ENCODE measurements around the gene CEP131. TPM values are rescaled to one million over a fixed set of nuclear protein-coding genes. Genes with fewer than 3 reads are reported as not detected.

Gene CEP131
- total RNA-seq, 1 experiment from 2014 or later = 5.1 TPM

- Histone ChIP-seq H3K36me3 (ENCODE audit: insufficient read depth, low read length) (no peaks in the 10 kb centered on the region), H3K9ac (ENCODE audit: low read length) (no peak overlapping the region), H3K4me3 (ENCODE audit: low read length) (no peak overlapping the region), H3K27me3 (ENCODE audit: low read length) (no peaks in the 10 kb centered on the region), H3K4me1 (ENCODE audit: low read length) (no peaks in the 10 kb centered on the region), H3K9me3 (ENCODE audit: low read length) (no peaks in the 10 kb centered on the region), H3K27ac (ENCODE audit: low read length) (no peak overlapping the region), H3K79me2 (ENCODE audit: low read length) (peaks cover 1% of the 10 kb centered on the region; the same call in 1 of the 2 replicates), H3K9me2 (replicated peaks; ENCODE audit: insufficient read depth, low read length) (no peaks in the 10 kb centered on the region), H4K20me1 (ENCODE audit: insufficient read depth, low read depth, low read length) (no peaks in the 10 kb centered on the region), H2AFZ (ENCODE audit: low read length) (no peak overlapping the region), H3K4me2 (ENCODE audit: low read depth, low read length, poor library complexity, severe bottlenecking) (no peak overlapping the region)
- no peak for DNase-seq
These were observed 39.0 kb upstream of the CEP131 start for GRCh38 chr17:81261582-81262336.

- no peaks in the 10 kb centered on the region for H3K36me3 ChIP-seq (ENCODE audit: insufficient read depth, low read length)
- H3K9ac ChIP-seq (ENCODE audit: low read length) = no peak overlapping the region
- H3K4me3 ChIP-seq (ENCODE audit: low read length) = no peak overlapping the region
- no peaks in the 10 kb centered on the region for H3K27me3 ChIP-seq (ENCODE audit: low read length)
- no peaks in the 10 kb centered on the region for H4K20me1 ChIP-seq (ENCODE audit: insufficient read depth, low read depth, low read length)
- H2AFZ ChIP-seq (ENCODE audit: low read length) = no peak overlapping the region
- no peaks in the 10 kb centered on the region for H3K9me3 ChIP-seq (ENCODE audit: low read length)
- no peaks in the 10 kb centered on the region for H3K9me2 ChIP-seq (replicated peaks; ENCODE audit: insufficient read depth, low read length)
- H3K27ac ChIP-seq (ENCODE audit: low read length) = no peak overlapping the region
- no peak overlapping the region for H3K4me2 ChIP-seq (ENCODE audit: low read depth, low read length, poor library complexity, severe bottlenecking)
- no peaks in the 10 kb centered on the region for H3K4me1 ChIP-seq (ENCODE audit: low read length)
- no peaks in the 10 kb centered on the region for H3K79me2 ChIP-seq (ENCODE audit: low read length)
- DNase-seq = no peak
These were observed 38.3 kb upstream of the CEP131 start for GRCh38 chr17:81261096-81261495.

GRCh38 chr17:81260641-81261040, 37.9 kb upstream of the CEP131 start:
- H3K27me3 ChIP-seq (ENCODE audit: low read length) = no peaks in the 10 kb centered on the region
- H3K79me2 ChIP-seq (ENCODE audit: low read length) = no peaks in the 10 kb centered on the region
- no peaks in the 10 kb centered on the region for H4K20me1 ChIP-seq (ENCODE audit: insufficient read depth, low read depth, low read length)
- no peak overlapping the region for H3K27ac ChIP-seq (ENCODE audit: low read length)
- no peak overlapping the region for H3K4me3 ChIP-seq (ENCODE audit: low read length)
- H3K9me2 ChIP-seq (replicated peaks; ENCODE audit: insufficient read depth, low read length) = no peaks in the 10 kb centered on the region
- H3K4me1 ChIP-seq (ENCODE audit: low read length) = no peaks in the 10 kb centered on the region
- H3K36me3 ChIP-seq (ENCODE audit: insufficient read depth, low read length) = no peaks in the 10 kb centered on the region
- DNase-seq = no peak
- H2AFZ ChIP-seq (ENCODE audit: low read length) = no peak overlapping the region
- no peak overlapping the region for H3K9ac ChIP-seq (ENCODE audit: low read length)
- no peak overlapping the region for H3K4me2 ChIP-seq (ENCODE audit: low read depth, low read length, poor library complexity, severe bottlenecking)
- no peaks in the 10 kb centered on the region for H3K9me3 ChIP-seq (ENCODE audit: low read length)

DNA sequence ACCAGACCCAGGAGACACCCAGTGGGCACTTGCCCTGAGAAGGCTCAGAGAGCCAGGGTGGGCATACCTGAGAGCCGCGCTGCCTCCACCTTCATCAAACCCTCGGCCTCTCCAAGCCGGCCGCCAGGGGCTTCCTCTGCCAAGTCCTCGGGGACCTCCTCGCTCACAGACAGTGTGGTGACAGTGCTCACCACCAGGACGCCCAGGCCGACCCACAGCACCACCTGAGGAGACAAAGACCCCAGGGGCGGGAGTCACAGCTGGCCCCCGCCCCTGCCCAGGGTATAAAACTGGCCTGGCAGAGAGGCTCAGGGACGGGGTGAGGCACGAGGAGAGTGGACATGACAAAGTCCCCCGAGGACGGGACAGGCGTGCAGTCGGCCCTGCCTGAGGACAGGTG, 37.4 kb upstream of the CEP131 start:
- Histone ChIP-seq H3K9me3 (ENCODE audit: low read length) (no peaks in the 10 kb centered on the region), H3K27me3 (ENCODE audit: low read length) (no peaks in the 10 kb centered on the region), H3K4me1 (ENCODE audit: low read length) (no peaks in the 10 kb centered on the region), H3K79me2 (ENCODE audit: low read length) (no peaks in the 10 kb centered on the region), H3K4me2 (ENCODE audit: low read depth, low read length, poor library complexity, severe bottlenecking) (no peak overlapping the region), H4K20me1 (ENCODE audit: insufficient read depth, low read depth, low read length) (no peaks in the 10 kb centered on the region), H3K36me3 (ENCODE audit: insufficient read depth, low read length) (no peaks in the 10 kb centered on the region), H2AFZ (ENCODE audit: low read length) (no peak overlapping the region), H3K9ac (ENCODE audit: low read length) (no peak overlapping the region), H3K4me3 (ENCODE audit: low read length) (no peak overlapping the region), H3K27ac (ENCODE audit: low read length) (no peak overlapping the region), H3K9me2 (replicated peaks; ENCODE audit: insufficient read depth, low read length) (no peaks in the 10 kb centered on the region)
- no peak for DNase-seq

DNA sequence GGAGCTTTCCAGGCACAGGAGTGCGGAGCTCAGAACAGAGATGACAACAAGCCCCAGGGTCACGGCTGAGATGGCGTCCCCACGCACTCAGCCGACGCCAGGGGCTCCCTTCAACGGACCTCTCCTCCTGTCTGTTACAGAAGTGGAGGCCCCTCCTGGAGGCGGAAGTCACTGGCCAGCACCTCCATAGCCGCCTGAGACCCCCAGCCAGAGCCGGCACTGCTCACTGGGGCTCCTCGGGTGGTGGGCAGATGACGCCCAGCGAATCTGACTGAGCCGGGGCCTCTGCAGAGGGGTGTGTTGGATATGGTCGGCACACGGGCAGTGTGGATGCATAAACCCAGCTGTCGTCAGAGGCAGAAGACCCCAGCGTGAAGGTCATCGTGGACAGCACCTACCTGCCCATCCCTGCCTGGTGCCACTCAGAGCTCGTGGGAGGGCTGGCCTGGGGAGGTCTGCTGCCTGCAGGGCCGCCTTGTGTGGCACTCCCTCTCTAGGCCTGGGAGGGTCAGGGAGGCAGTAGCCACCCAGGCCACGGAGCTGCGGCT, 36.4 kb upstream of the CEP131 start:
- no peak overlapping the region for H3K27ac ChIP-seq (ENCODE audit: low read length)

GRCh38 chr17:81258292-81258691, 35.5 kb upstream of the CEP131 start:
- no peak overlapping the region for H3K4me3 ChIP-seq (ENCODE audit: low read length)
- H3K79me2 ChIP-seq (ENCODE audit: low read length) = no peaks in the 10 kb centered on the region
- H3K36me3 ChIP-seq (ENCODE audit: insufficient read depth, low read length) = no peaks in the 10 kb centered on the region
- H3K9ac ChIP-seq (ENCODE audit: low read length) = no peak overlapping the region
- no peak overlapping the region for H2AFZ ChIP-seq (ENCODE audit: low read length)
- no peaks in the 10 kb centered on the region for H3K4me1 ChIP-seq (ENCODE audit: low read length)
- 0 out of 2 replicates have a peak, but pooled peaks cover 3% of the 10 kb centered on the region for H4K20me1 ChIP-seq (ENCODE audit: insufficient read depth, low read depth, low read length)
- H3K4me2 ChIP-seq (ENCODE audit: low read depth, low read length, poor library complexity, severe bottlenecking) = no peak overlapping the region
- DNase-seq = no peak
- H3K9me2 ChIP-seq (replicated peaks; ENCODE audit: insufficient read depth, low read length) = no peaks in the 10 kb centered on the region
- no peaks in the 10 kb centered on the region for H3K27me3 ChIP-seq (ENCODE audit: low read length)
- H3K9me3 ChIP-seq (ENCODE audit: low read length) = no peaks in the 10 kb centered on the region
- H3K27ac ChIP-seq (ENCODE audit: low read length) = no peak overlapping the region

More for the DNA sequence above, 36.4 kb upstream of the CEP131 start:
- H3K36me3 ChIP-seq (ENCODE audit: insufficient read depth, low read length) = no peaks in the 10 kb centered on the region
- H3K4me3 ChIP-seq (ENCODE audit: low read length) = no peak overlapping the region
- no peak overlapping the region for H2AFZ ChIP-seq (ENCODE audit: low read length)
- H3K9ac ChIP-seq (ENCODE audit: low read length) = no peak overlapping the region
- H3K27me3 ChIP-seq (ENCODE audit: low read length) = no peaks in the 10 kb centered on the region
- H3K79me2 ChIP-seq (ENCODE audit: low read length) = no peaks in the 10 kb centered on the region
- DNase-seq = no peak
- H3K9me2 ChIP-seq (replicated peaks; ENCODE audit: insufficient read depth, low read length) = no peaks in the 10 kb centered on the region
- H4K20me1 ChIP-seq (ENCODE audit: insufficient read depth, low read depth, low read length) = no peaks in the 10 kb centered on the region
- H3K4me2 ChIP-seq (ENCODE audit: low read depth, low read length, poor library complexity, severe bottlenecking) = no peak overlapping the region
- no peaks in the 10 kb centered on the region for H3K9me3 ChIP-seq (ENCODE audit: low read length)
- H3K4me1 ChIP-seq (ENCODE audit: low read length) = no peaks in the 10 kb centered on the region

- Histone ChIP-seq H3K9me2 (replicated peaks; ENCODE audit: insufficient read depth, low read length) (no peaks in the 10 kb centered on the region), H2AFZ (ENCODE audit: low read length) (no peak overlapping the region), H3K9ac (ENCODE audit: low read length) (no peak overlapping the region), H3K27ac (ENCODE audit: low read length) (no peak overlapping the region), H3K4me1 (ENCODE audit: low read length) (peaks cover 7% of the 10 kb centered on the region), H3K36me3 (ENCODE audit: insufficient read depth, low read length) (no peaks in the 10 kb centered on the region), H3K79me2 (ENCODE audit: low read length) (no peaks in the 10 kb centered on the region), H3K9me3 (ENCODE audit: low read length) (no peaks in the 10 kb centered on the region), H4K20me1 (ENCODE audit: insufficient read depth, low read depth, low read length) (peaks cover 9% of the 10 kb centered on the region; the same call in 1 of the 2 replicates), H3K4me2 (ENCODE audit: low read depth, low read length, poor library complexity, severe bottlenecking) (no peak overlapping the region), H3K27me3 (ENCODE audit: low read length) (no peaks in the 10 kb centered on the region), H3K4me3 (ENCODE audit: low read length) (no peak overlapping the region)
- no peak for DNase-seq
These were observed 34.8 kb upstream of the CEP131 start for GRCh38 chr17:81257533-81257932.

DNA sequence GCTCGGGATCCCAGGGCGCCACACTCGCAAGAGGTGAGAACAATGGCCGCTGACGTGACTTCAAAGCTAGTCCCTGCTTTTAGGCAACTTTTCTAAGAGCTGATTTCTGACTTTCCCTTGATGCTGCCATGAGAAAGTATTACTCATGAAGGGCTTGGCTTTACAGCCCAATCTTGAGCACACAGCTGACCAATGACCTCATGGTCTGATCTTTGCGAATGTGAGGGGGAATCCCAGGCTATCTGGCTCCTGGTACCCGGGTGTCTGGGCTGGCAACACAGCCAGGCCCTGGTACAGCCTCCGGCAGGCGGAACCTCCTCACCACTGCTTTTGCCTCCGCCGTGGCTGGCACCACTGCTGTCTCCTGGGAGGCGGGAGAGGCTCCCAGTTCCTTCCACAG, 33.9 kb upstream of the CEP131 start:
- Histone ChIP-seq H3K4me3 (ENCODE audit: low read length) (no peak overlapping the region), H2AFZ (ENCODE audit: low read length) (no peak overlapping the region), H3K9me2 (replicated peaks; ENCODE audit: insufficient read depth, low read length) (no peaks in the 10 kb centered on the region), H3K9me3 (ENCODE audit: low read length) (no peaks in the 10 kb centered on the region), H3K36me3 (ENCODE audit: insufficient read depth, low read length) (no peaks in the 10 kb centered on the region), H4K20me1 (ENCODE audit: insufficient read depth, low read depth, low read length) (peaks cover 14% of the 10 kb centered on the region; the same call in 1 of the 2 replicates), H3K27me3 (ENCODE audit: low read length) (no peaks in the 10 kb centered on the region), H3K9ac (ENCODE audit: low read length) (no peak overlapping the region), H3K4me1 (ENCODE audit: low read length) (peaks cover 16% of the 10 kb centered on the region), H3K79me2 (ENCODE audit: low read length) (no peaks in the 10 kb centered on the region), H3K4me2 (ENCODE audit: low read depth, low read length, poor library complexity, severe bottlenecking) (no peak overlapping the region), H3K27ac (ENCODE audit: low read length) (no peak overlapping the region)
- no peak for DNase-seq
